HG03565 (cell line): ENCODE data around the gene LPCAT1.
"Not testable (repeated sequence)": the region's sequence is repeated elsewhere in the genome, so short reads cannot be mapped to it uniquely, and the experiment has no call there.

Experiments used
- ATAC-seq: cut with Tn5 transposase; IDR thresholded peaks from one replicate; pipeline ENCODE4 v1.9.1; 2021; ENCODE audit warnings: mild to moderate bottlenecking, moderate library complexity; ENCODE audit not compliant: unreplicated experiment

Gene LPCAT1

GRCh38 chr5:1468629-1469527 is 54.9 kb downstream of the LPCAT1 start:
- no peak for ATAC-seq

GRCh38 chr5:1468247-1468612 is 55.5 kb downstream of the LPCAT1 start:
- ATAC-seq = no peak

GRCh38 chr5:1467341-1468246 is 56.2 kb downstream of the LPCAT1 start:
- no peak for ATAC-seq

- ATAC-seq = no peak
Observed at GRCh38 chr5:1466631-1467265, 57.0 kb downstream of the LPCAT1 start.

- no peak for ATAC-seq
Observed at GRCh38 chr5:1465966-1466471, 57.7 kb downstream of the LPCAT1 start.

- no peak for ATAC-seq
Observed at GRCh38 chr5:1465117-1465516, 58.6 kb downstream of the LPCAT1 start.

GRCh38 chr5:1464511-1464910 is 59.2 kb downstream of the LPCAT1 start:
- no peak for ATAC-seq

GRCh38 chr5:1464096-1464446 is 59.7 kb downstream of the LPCAT1 start:
- ATAC-seq = no peak

- ATAC-seq = no peak
Observed at GRCh38 chr5:1463326-1464095, 60.2 kb downstream of the LPCAT1 start.

GRCh38 chr5:1462358-1462757 is 61.4 kb downstream of the LPCAT1 start:
- ATAC-seq = no peak

- ATAC-seq = no peak
Observed at GRCh38 chr5:1461396-1461795, 62.4 kb downstream of the LPCAT1 start.

GRCh38 chr5:1460054-1460682 is 63.6 kb downstream of the LPCAT1 start:
- ATAC-seq = no peak

- not testable (repeated sequence) for ATAC-seq
Observed at GRCh38 chr5:1459435-1459834, 64.3 kb downstream of the LPCAT1 start.

- ATAC-seq = not testable (repeated sequence)
Observed at GRCh38 chr5:1456110-1456881, 67.5 kb downstream of the LPCAT1 start.

GRCh38 chr5:1453613-1454012 is 70.1 kb downstream of the LPCAT1 start:
- ATAC-seq = no peak

- ATAC-seq = no peak
Observed at GRCh38 chr5:1449081-1449630, 74.6 kb downstream of the LPCAT1 start.

- ATAC-seq = no peak
Observed at GRCh38 chr5:1448511-1449011, 75.2 kb downstream of the LPCAT1 start.

GRCh38 chr5:1447671-1448361 is 75.9 kb downstream of the LPCAT1 start:
- ATAC-seq = no peak
